Measurements from ENCODE around the gene SAYSD1. TPM values are rescaled to one million over a fixed set of nuclear protein-coding genes. Genes with fewer than 3 reads are reported as not detected.

The SAYSD1 gene
- total and polyA plus RNA-seq, 2 of the 8 experiments (the other 6 are each of a cell fraction or from before 2014, with no cell fraction given): 6.7 to 7.9 TPM

DNA sequence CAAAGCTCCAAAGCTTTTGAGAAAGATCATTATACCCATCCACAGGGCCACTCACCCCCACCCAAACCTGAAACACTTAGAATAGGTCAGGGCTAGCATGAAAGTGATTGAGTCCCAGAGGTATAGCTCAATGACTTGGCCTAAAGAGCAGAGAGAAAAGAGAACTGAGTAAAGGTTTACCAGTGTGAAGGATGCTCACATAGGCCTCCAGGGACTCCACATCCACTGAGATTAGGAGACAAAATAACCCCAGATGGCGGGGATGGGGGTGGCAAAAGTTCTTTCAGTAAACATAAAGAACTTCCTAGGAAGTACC lies 12.2 kb downstream of the SAYSD1 start:
- 94% methylated on average over 1 of the region's 1 CpG; no CpG with 5 or more reads in 1 of the 2 experiments for WGBS, 2 experiments (ENCODE audit: extremely low coverage in 1 of 2, insufficient coverage in 1 of 2, insufficient read length in 1 of 2, insufficient replicate concordance in 2 of 2, low coverage in 1 of 2, low lambda C conversion rate in 2 of 2, missing lambda C conversion rate in 1 of 2)
- CTCF ChIA-PET (ENCODE audit: partially characterized antibody): interaction anchor here (0.7 to 9.0 kb wide), 61 partner anchors 9 to 314 kb away, joined by 3 to 250 read pairs (median 5); partner anchors contain the start of genes GLP1R and KCNK17
- no peaks in the 10 kb centered on the region; a peak in 1 of 7 replicates for H3K27me3 ChIP-seq (replicated peaks in 1 of 4; ENCODE audit: control insufficient read depth in 3 of 4, extremely low read depth in 1 of 4, insufficient read depth in 3 of 4, low read length in 3 of 4)
- FAIRE-seq: no peak
- H2AK5ac ChIP-seq (ENCODE audit: low read depth, low read length): no peak overlapping the region
- H3K27ac ChIP-seq (ENCODE audit: low read depth, low read length): no peak overlapping the region
- H3K23ac ChIP-seq (ENCODE audit: insufficient read length): no peak overlapping the region
- H3K14ac ChIP-seq (ENCODE audit: insufficient read length): no peak overlapping the region
- DNase-seq (ENCODE audit: low read depth in 1 of 2, low spot score in 2 of 2): no peak
- H4K8ac ChIP-seq (ENCODE audit: extremely low read depth, insufficient read depth, low read length): no peak overlapping the region
- POLR2A ChIA-PET (ENCODE audit: partially characterized antibody): interaction anchor here (1.3 kb wide), 1 partner anchor 12 kb away, joined by 8 read pairs; the partner anchor contains the start of gene SAYSD1
- no peak overlapping the region for H2BK5ac ChIP-seq (ENCODE audit: low read depth, low read length)
- H3K4me1 ChIP-seq (replicated peaks in 1 of 4; ENCODE audit: control insufficient read depth in 3 of 4, insufficient read depth in 4 of 4, low read length in 3 of 4): no peaks in the 10 kb centered on the region; a peak in 1 of 7 replicates
- H3K9ac ChIP-seq (replicated peaks in 1 of 4; ENCODE audit: extremely low read depth in 1 of 4, low read depth in 3 of 4, low read length in 3 of 4): no peak overlapping the region
- no peak overlapping the region for H4K5ac ChIP-seq (ENCODE audit: insufficient read length, low read depth, low read length)
- no peak overlapping the region for H3K56ac ChIP-seq (replicated peaks; ENCODE audit: insufficient read length, low read depth, low read length)
- H4K91ac ChIP-seq (replicated peaks; ENCODE audit: insufficient read length, low read length): no peak overlapping the region
- no peaks in the 10 kb centered on the region for H4K20me1 ChIP-seq (replicated peaks in 1 of 2; ENCODE audit: control insufficient read depth in 1 of 2, insufficient read depth in 2 of 2, low read length in 2 of 2)
- H3K23me2 ChIP-seq (ENCODE audit: low read depth, low read length): no peaks in the 10 kb centered on the region
- no peak overlapping the region for H3K4me3 ChIP-seq (ENCODE audit: extremely low read depth in 1 of 4, insufficient read depth in 2 of 4, low read depth in 3 of 4, low read length in 4 of 4)
- H3K79me2 ChIP-seq (ENCODE audit: control insufficient read depth in 1 of 2, insufficient read depth in 2 of 2, low read length in 2 of 2): no peaks in the 10 kb centered on the region
- no peak overlapping the region for H2BK20ac ChIP-seq (ENCODE audit: low read length)
- no peak overlapping the region for H2BK120ac ChIP-seq (replicated peaks; ENCODE audit: low read depth, low read length)
- H2BK12ac ChIP-seq (ENCODE audit: low read depth, low read length): no peak overlapping the region
- 0 out of 8 replicates have a peak, but pooled peaks cover 0 to 3% (median 0%) of the 10 kb centered on the region in 4 experiments for H3K36me3 ChIP-seq (ENCODE audit: control insufficient read depth in 2 of 4, insufficient read depth in 4 of 4, low read length in 3 of 4)
- H2BK15ac ChIP-seq (ENCODE audit: low read length): no peak overlapping the region
- H3K18ac ChIP-seq (ENCODE audit: extremely low read depth, low read length): no peak overlapping the region
- H3K4ac ChIP-seq (replicated peaks; ENCODE audit: insufficient read length, low read depth, low read length): no peak overlapping the region
- H3K4me2 ChIP-seq (ENCODE audit: insufficient read depth in 1 of 2, low read depth in 2 of 2, low read length in 2 of 2): no peak overlapping the region
- H3K9me3 ChIP-seq (ENCODE audit: insufficient read depth in 2 of 2, low read depth in 1 of 2, low read length in 1 of 2): no peaks in the 10 kb centered on the region
- no peaks in the 10 kb centered on the region for H3K79me1 ChIP-seq (ENCODE audit: low read depth, low read length)
- no peak overlapping the region for H2AFZ ChIP-seq (ENCODE audit: low read length)
- no peak for TF ChIP-seq CBX8 (IDR thresholded peaks at IDR 0.05; ENCODE audit: borderline replicate concordance, low read depth, low read length)
- no peak for TF ChIP-seq POU5F1 (IDR thresholded peaks at IDR 0.05; ENCODE audit: low read depth, low read length)
- no peak for TF ChIP-seq BCL11A (IDR thresholded peaks at IDR 0.05; ENCODE audit: low read depth in 2 of 2, low read length in 2 of 2)
- no peak for TF ChIP-seq TBP (IDR thresholded peaks at IDR 0.05; ENCODE audit: low read depth, low read length)
- TF ChIP-seq NANOG (IDR thresholded peaks at IDR 0.05; ENCODE audit: insufficient read depth, low read depth, low read length, poor library complexity, severe bottlenecking): no peak
- no peak for TF ChIP-seq EP300 (IDR thresholded peaks at IDR 0.05; ENCODE audit: borderline replicate concordance in 1 of 2, low read depth in 2 of 2, low read length in 2 of 2)

All from H1 (cell line).